HG03108 (cell line): Measurements from ENCODE around the gene SLC38A4.

Source experiments
- ATAC-seq: cut with Tn5 transposase; IDR thresholded peaks from one replicate; pipeline ENCODE4 v1.9.1; 2021; ENCODE audit warnings: moderate library complexity; ENCODE audit not compliant: unreplicated experiment

SLC38A4 gene

DNA sequence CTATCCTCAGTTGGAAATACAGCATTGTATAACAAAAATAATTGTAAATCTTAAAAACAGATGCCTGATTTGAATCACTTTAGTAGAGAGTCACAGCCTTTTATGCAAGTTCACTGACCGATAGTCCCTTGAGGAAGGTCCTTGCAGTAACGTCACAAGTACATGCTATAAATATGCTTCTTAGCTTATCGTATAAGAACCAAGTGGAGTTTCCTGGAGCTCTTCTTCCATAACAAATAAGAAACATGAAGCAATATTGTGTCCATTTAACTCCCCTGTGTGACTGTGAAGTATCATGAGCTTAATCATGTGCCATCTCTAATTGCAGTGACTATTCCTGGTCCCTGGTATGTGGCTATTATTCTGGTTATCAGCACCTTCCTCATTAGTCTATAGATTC is 107.9 kb downstream of the SLC38A4 start:
- no peak for ATAC-seq

DNA sequence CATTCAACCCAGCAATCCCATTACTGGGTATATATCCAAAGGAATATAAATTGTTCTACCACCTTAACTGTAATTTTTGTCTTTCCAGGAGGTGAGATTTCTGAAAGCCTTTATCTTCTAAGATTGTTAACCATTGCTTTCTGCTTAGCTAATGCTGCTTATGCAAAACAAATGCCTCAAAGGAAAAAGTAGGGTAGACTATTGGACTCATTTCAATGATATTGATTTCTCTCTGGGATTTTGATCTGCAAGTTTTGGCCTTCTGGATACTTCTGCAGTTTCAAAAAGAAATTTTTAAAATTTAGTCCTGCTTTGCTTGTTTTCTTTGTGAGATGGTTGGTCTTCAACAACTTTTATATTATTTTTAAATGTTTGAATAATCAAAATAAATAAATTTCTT is 108.6 kb downstream of the SLC38A4 start:
- no peak for ATAC-seq
